Dermis blood vessel endothelial cell (primary cell): ENCODE results near the gene CELA3B. TPM values are rescaled to one million over a fixed set of nuclear protein-coding genes. Genes with fewer than 3 reads are reported as not detected.
"Not testable (repeated sequence)": the region's sequence is repeated elsewhere in the genome, so short reads cannot be mapped to it uniquely, and the experiment has no call there.

Experiments used
- DNase-seq: peaks from one replicate; pipeline ENCODE4 v3.0.0; 2010
- total RNA-seq: library from RNA; depleted of rRNA; stranded (reverse); fragments of >200 nt; gene quantifications from 2 replicates; pipeline ENCODE4 v1.2.3, GENCODE V29; 2014

CELA3B gene
- total RNA-seq, 1 donor from 2014 or later, result not detected

GRCh38 chr1:22014575-22015206 lies 37.9 kb downstream of the CELA3B start:
- DNase-seq, result not testable (repeated sequence)

- DNase-seq, result peak; percentile 84
Measured at GRCh38 chr1:22018583-22019559, 42.0 kb downstream of the CELA3B start.

- DNase-seq, result no peak
Measured at GRCh38 chr1:22021061-22021460, 44.2 kb downstream of the CELA3B start.

- DNase-seq, result peak; percentile 84
Measured at GRCh38 chr1:22024485-22025367, 47.9 kb downstream of the CELA3B start.

- peak; percentile 82 for DNase-seq
Measured at GRCh38 chr1:22025368-22026155, 48.7 kb downstream of the CELA3B start.

DNA sequence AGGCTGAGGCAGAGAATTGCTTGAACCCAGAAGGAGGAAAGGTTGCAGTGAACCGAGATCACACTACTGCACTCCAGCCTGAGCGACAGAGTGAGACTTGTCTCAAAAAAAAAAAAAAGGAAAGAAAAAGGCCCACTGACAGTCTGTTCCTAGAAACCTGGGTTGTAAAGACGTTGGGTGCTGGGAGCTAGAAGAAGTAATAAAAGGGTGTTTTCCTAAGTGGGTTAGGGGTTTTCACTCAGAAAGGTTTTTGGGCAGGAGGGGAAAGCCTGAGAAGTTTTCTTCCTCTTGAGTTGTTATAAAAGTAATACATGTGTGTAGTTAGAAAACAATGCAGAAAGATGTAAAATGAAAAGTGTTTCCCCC lies 50.1 kb downstream of the CELA3B start:
- DNase-seq, result no peak

- DNase-seq, result no peak
Measured at GRCh38 chr1:22030057-22030456, 53.2 kb downstream of the CELA3B start.

GRCh38 chr1:22030473-22030872 lies 53.7 kb downstream of the CELA3B start:
- DNase-seq, result no peak

GRCh38 chr1:22031214-22031962 lies 54.6 kb downstream of the CELA3B start:
- DNase-seq, result peak; percentile 55

- not testable (repeated sequence) for DNase-seq
Measured at GRCh38 chr1:22034834-22035233, 58.0 kb downstream of the CELA3B start.

DNA sequence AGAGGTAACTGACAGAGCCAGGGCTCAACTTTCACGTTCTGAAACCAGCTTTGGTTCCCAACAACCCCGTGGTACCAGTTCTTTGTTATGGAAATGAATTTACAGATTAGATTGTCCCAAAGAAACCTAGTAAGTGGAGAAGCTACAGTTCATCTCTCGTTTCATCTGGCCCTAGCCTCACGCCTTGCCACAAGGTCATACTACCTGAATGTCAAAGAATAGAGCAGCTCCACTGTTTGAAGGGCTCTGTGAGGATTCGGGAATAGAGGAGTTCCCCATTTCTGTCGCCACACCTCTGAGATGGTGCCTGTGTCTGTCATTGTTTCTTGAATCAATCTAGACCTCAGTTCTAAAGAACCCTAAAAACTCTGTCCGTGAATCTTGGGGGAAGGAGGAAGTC lies 60.7 kb downstream of the CELA3B start:
- DNase-seq, result no peak

GRCh38 chr1:22038036-22038435 lies 61.2 kb downstream of the CELA3B start:
- no peak for DNase-seq

Other genes starting within 250 kb of the CELA3B start
- 81.9 and 125 TPM in 2 replicates for gene USP48, start 193.9 kb upstream of the CELA3B start, total RNA-seq
- 0.05 and 0.17 TPM in 2 replicates for gene LDLRAD2, start 164.8 kb upstream of the CELA3B start, total RNA-seq
- gene HSPG2, start 39.7 kb upstream of the CELA3B start, total RNA-seq, result 1,406 and 1,997 TPM in 2 replicates
- not detected in 2 replicates for gene CELA3A, start 24.6 kb downstream of the CELA3B start, total RNA-seq
- gene CDC42, start 75.7 kb downstream of the CELA3B start, total RNA-seq, result 483 and 772 TPM in 2 replicates
- gene WNT4, start 166.1 kb downstream of the CELA3B start, total RNA-seq, result under 0.01 and 0.14 TPM in 2 replicates